H1 (cell line): ENCODE data around the gene RAD51B. TPM values are rescaled to one million over a fixed set of nuclear protein-coding genes. Genes with fewer than 3 reads are reported as not detected.

Source experiments
- CTCF ChIA-PET: fragments of 300-600 bp; sonication (Branson Sonifier 250); formaldehyde crosslinking; loops from one replicate; lab custom pipeline; 2021; ENCODE audit not compliant: partially characterized antibody; lab: Charles Lee
- POLR2A ChIA-PET: fragments of 300-600 bp; sonication (Branson Sonifier 250); formaldehyde crosslinking; loops from one replicate; lab custom pipeline; 2021; ENCODE audit warnings: inconsistent platforms; ENCODE audit not compliant: partially characterized antibody; lab: Charles Lee
- DNase-seq, 2 experiments: peaks; one replicate each; pipeline versions ENCODE4 v3.0.0 to v3.0.0-alpha.2; 2010 to 2022; ENCODE audit warnings: low spot score in 2 of 2, low read depth in 1 of 2, mixed read lengths in 1 of 2
- FAIRE-seq: peaks from 2 replicates; lab custom pipeline; 2011; peaks lifted over from hg19 to GRCh38; lab: Jason Lieb, UNC
- H2AFZ ChIP-seq: 2 replicates; pipeline ENCODE4 v1.8.1; 2012; ENCODE audit warnings: low read length, inconsistent platforms
- H2AK5ac ChIP-seq: 2 replicates; pipeline ENCODE4 v1.6.1; 2013; ENCODE audit warnings: low read depth, low read length
- H2BK120ac ChIP-seq: replicated peaks from 2 replicates; pipeline ENCODE3; 2013; ENCODE audit warnings: low read depth, low read length, inconsistent platforms
- H2BK12ac ChIP-seq: 2 replicates; pipeline ENCODE4 v1.6.1; 2013; ENCODE audit warnings: low read depth, low read length
- H2BK15ac ChIP-seq: 2 replicates; pipeline ENCODE4 v1.6.1; 2013; ENCODE audit warnings: low read length
- H2BK20ac ChIP-seq: 2 replicates; pipeline ENCODE4 v1.6.1; 2013; ENCODE audit warnings: low read length
- H2BK5ac ChIP-seq: 2 replicates; pipeline ENCODE4 v1.6.1; 2013; ENCODE audit warnings: low read depth, low read length
- H3K14ac ChIP-seq: 2 replicates; pipeline ENCODE4 v1.6.1; 2013; ENCODE audit warnings: inconsistent platforms; ENCODE audit not compliant: insufficient read length
- H3K18ac ChIP-seq: 2 replicates; pipeline ENCODE4 v1.6.1; 2013; ENCODE audit warnings: low read length; ENCODE audit errors: extremely low read depth
- H3K23ac ChIP-seq: 2 replicates; pipeline ENCODE4 v1.6.1; 2013; ENCODE audit warnings: inconsistent platforms; ENCODE audit not compliant: insufficient read length
- H3K23me2 ChIP-seq: 2 replicates; pipeline ENCODE4 v1.6.1; 2013; ENCODE audit warnings: low read depth, low read length
- H3K27ac ChIP-seq: 2 replicates; pipeline ENCODE4 v1.6.1; 2011; ENCODE audit warnings: low read depth, low read length, inconsistent platforms
- H3K27me3 ChIP-seq, 4 experiments: replicated peaks in 1 of 4; 1 replicate in 1 of 4; 2 replicates in 3 of 4; pipeline versions ENCODE4 v1.6.1 to v1.8.1; 2011 to 2013; ENCODE audit warnings: low read length in 3 of 4, mild to moderate bottlenecking in 3 of 4, inconsistent platforms in 2 of 4, mixed read lengths in 2 of 4, moderate library complexity in 1 of 4; ENCODE audit not compliant: control insufficient read depth in 3 of 4, insufficient read depth in 3 of 4; ENCODE audit errors: extremely low read depth in 1 of 4
- H3K36me3 ChIP-seq, 4 experiments: 2 replicates each; pipeline versions ENCODE4 v1.6.1 to v1.8.1; 2011 to 2013; ENCODE audit warnings: mild to moderate bottlenecking in 4 of 4, low read length in 3 of 4, moderate library complexity in 2 of 4, control low read depth in 1 of 4, inconsistent platforms in 1 of 4; ENCODE audit not compliant: insufficient read depth in 4 of 4, control insufficient read depth in 2 of 4
- H3K4ac ChIP-seq: replicated peaks from 2 replicates; pipeline ENCODE3; 2013; ENCODE audit warnings: low read length, low read depth, mixed read lengths, inconsistent platforms; ENCODE audit not compliant: insufficient read length
- H3K4me1 ChIP-seq, 4 experiments: replicated peaks in 1 of 4; 1 replicate in 1 of 4; 2 replicates in 3 of 4; pipeline versions ENCODE4 v1.6.1 to v1.8.1; 2011 to 2013; ENCODE audit warnings: low read length in 3 of 4, inconsistent platforms in 2 of 4, mixed read lengths in 1 of 4; ENCODE audit not compliant: insufficient read depth in 4 of 4, control insufficient read depth in 3 of 4
- H3K4me2 ChIP-seq, 2 experiments: 2 replicates each; pipeline versions ENCODE4 v1.6.1 to v1.8.1; 2011 to 2013; ENCODE audit warnings: low read depth in 2 of 2, low read length in 2 of 2, control low read depth in 1 of 2, inconsistent platforms in 1 of 2, mild to moderate bottlenecking in 1 of 2; ENCODE audit not compliant: insufficient read depth in 1 of 2
- H3K4me3 ChIP-seq, 4 experiments: fragments of 200-600, 300-600 bp in 1 of 4; sonication (generic), shearing (Covaris generic), sonication (Bioruptor Twin) in 1 of 4; 2 replicates each; pipeline versions ENCODE4 v1.5.1 to v1.8.1; 2011 to 2016; ENCODE audit warnings: low read length in 4 of 4, low read depth in 3 of 4, control low read depth in 2 of 4, inconsistent platforms in 2 of 4, mild to moderate bottlenecking in 2 of 4, mixed read lengths in 1 of 4, moderate library complexity in 1 of 4; ENCODE audit not compliant: insufficient read depth in 2 of 4; ENCODE audit errors: extremely low read depth in 1 of 4
- H3K56ac ChIP-seq: replicated peaks from 2 replicates; pipeline ENCODE3; 2013; ENCODE audit warnings: low read depth, mild to moderate bottlenecking, mixed read lengths, low read length, inconsistent platforms; ENCODE audit not compliant: insufficient read length
- H3K79me1 ChIP-seq: 2 replicates; pipeline ENCODE4 v1.6.1; 2013; ENCODE audit warnings: low read depth, low read length, control low read depth
- H3K79me2 ChIP-seq, 2 experiments: 2 replicates each; pipeline versions ENCODE4 v1.6.1 to v1.8.1; 2012 to 2013; ENCODE audit warnings: low read length in 2 of 2, mild to moderate bottlenecking in 2 of 2, inconsistent platforms in 1 of 2; ENCODE audit not compliant: insufficient read depth in 2 of 2, control insufficient read depth in 1 of 2
- H3K9ac ChIP-seq, 4 experiments: replicated peaks in 1 of 4; 1 replicate in 1 of 4; 2 replicates in 3 of 4; pipeline versions ENCODE4 v1.6.1 to v1.8.1; 2011 to 2013; ENCODE audit warnings: low read depth in 3 of 4, low read length in 3 of 4, control low read depth in 2 of 4, mild to moderate bottlenecking in 2 of 4, moderate library complexity in 2 of 4, inconsistent platforms in 1 of 4; ENCODE audit errors: extremely low read depth in 1 of 4
- H3K9me3 ChIP-seq, 2 experiments: 2 replicates each; pipeline versions ENCODE4 v1.6.1 to v1.8.1; 2012 to 2013; ENCODE audit warnings: mild to moderate bottlenecking in 2 of 2, moderate library complexity in 2 of 2, control low read depth in 1 of 2, inconsistent platforms in 1 of 2, low read depth in 1 of 2, low read length in 1 of 2, mixed read lengths in 1 of 2; ENCODE audit not compliant: insufficient read depth in 2 of 2
- H4K20me1 ChIP-seq, 2 experiments: replicated peaks in 1 of 2; 2 replicates each; pipeline versions ENCODE3 to v1.8.1; 2011 to 2013; ENCODE audit warnings: inconsistent platforms in 2 of 2, low read length in 2 of 2, mild to moderate bottlenecking in 1 of 2; ENCODE audit not compliant: insufficient read depth in 2 of 2, control insufficient read depth in 1 of 2
- H4K5ac ChIP-seq: 2 replicates; pipeline ENCODE4 v1.6.1; 2013; ENCODE audit warnings: low read length, low read depth, mixed read lengths, inconsistent platforms; ENCODE audit not compliant: insufficient read length
- H4K8ac ChIP-seq: 2 replicates; pipeline ENCODE4 v1.8.0; 2013; ENCODE audit warnings: mild to moderate bottlenecking, moderate library complexity, low read length, inconsistent platforms; ENCODE audit not compliant: insufficient read depth; ENCODE audit errors: extremely low read depth
- H4K91ac ChIP-seq: replicated peaks from 2 replicates; pipeline ENCODE3; 2013; ENCODE audit warnings: low read length, mixed read lengths, inconsistent platforms; ENCODE audit not compliant: insufficient read length
- BRCA1 ChIP-seq: IDR thresholded peaks from 2 replicates; pipeline ENCODE4 v1.6.1; 2012; ENCODE audit warnings: low read depth, low read length, improper control_type of control experiment
- CBX5 ChIP-seq: fragments of 300-800, 300-1000 bp; sonication (generic); IDR thresholded peaks from 2 replicates; pipeline ENCODE4 v1.7.1; 2016; ENCODE audit warnings: antibody characterized with exemption, low read length, low read depth
- CHD2 ChIP-seq: IDR thresholded peaks from 2 replicates; pipeline ENCODE4 v1.6.1; 2012; ENCODE audit warnings: low read length, improper control_type of control experiment
- CTBP2 ChIP-seq: IDR thresholded peaks from 2 replicates; pipeline ENCODE4 v1.7.0; 2011; ENCODE audit warnings: borderline replicate concordance, mild to moderate bottlenecking, moderate library complexity, mixed read lengths, low read length; ENCODE audit not compliant: insufficient read depth, insufficient read length
- JUND ChIP-seq: IDR thresholded peaks from 2 replicates; pipeline ENCODE4 v1.6.1; 2011; ENCODE audit warnings: mild to moderate bottlenecking, improper control_type of control experiment, low read length
- KDM1A ChIP-seq: fragments of 200-600, 300-600 bp; sonication (generic); IDR thresholded peaks from 2 replicates; pipeline ENCODE4 v1.7.1; 2016; ENCODE audit warnings: mild to moderate bottlenecking, low read length, borderline replicate concordance
- KDM4A ChIP-seq: IDR thresholded peaks from one replicate; pipeline ENCODE4 v1.7.1; 2012; ENCODE audit warnings: low read depth, mild to moderate bottlenecking, moderate library complexity, low read length, inconsistent platforms; ENCODE audit not compliant: severe bottlenecking
- NANOG ChIP-seq: IDR thresholded peaks from 2 replicates; pipeline ENCODE4 v1.6.1; 2011; ENCODE audit warnings: low read length, low read depth, mild to moderate bottlenecking, inconsistent platforms; ENCODE audit not compliant: insufficient read depth, poor library complexity, severe bottlenecking
- SP1 ChIP-seq: IDR thresholded peaks from 2 replicates; pipeline ENCODE4 v1.6.1; 2011; ENCODE audit warnings: low read depth, low read length
- SRF ChIP-seq: IDR thresholded peaks from 2 replicates; pipeline ENCODE4 v1.6.1; 2011; ENCODE audit warnings: mild to moderate bottlenecking, low read depth, low read length, moderate library complexity
- TAF1 ChIP-seq: IDR thresholded peaks from 2 replicates; pipeline ENCODE4 v1.6.1; 2011; ENCODE audit warnings: mild to moderate bottlenecking, low read depth, low read length
- WGBS, 2 experiments: shearing (Covaris generic) in 1 of 2; methylation state at CpG; one replicate each; pipeline versions ENCODE4 v1.1.6 to v1.1.7; 2013 to 2015; ENCODE audit warnings: low lambda C conversion rate in 2 of 2, mixed read lengths in 2 of 2, inconsistent platforms in 1 of 2, low coverage in 1 of 2, missing lambda C conversion rate in 1 of 2; ENCODE audit not compliant: insufficient replicate concordance in 2 of 2, insufficient coverage in 1 of 2, insufficient read length in 1 of 2; ENCODE audit errors: extremely low coverage in 1 of 2, missing lambda C conversion rate in 1 of 2; 5-methylcytosine and 5-hydroxymethylcytosine counted together
- polyA plus RNA-seq, 7 experiments: library from polyadenylated mRNA; depleted of rRNA in 3 of 7; stranded (reverse) in 5 of 7; unstranded in 2 of 7; fragments of >200 nt in 5 of 7; fragments of 200-250 nt in 2 of 7; gene quantifications; 1 replicate in 5 of 7; 2 replicates in 1 of 7; 4 replicates in 1 of 7; pipeline versions ENCODE4 v1.2.1 to v1.2.3, GENCODE V29; 2011 to 2013; ENCODE audit warnings: missing spikeins in 2 of 7, mixed read lengths in 2 of 7
- total RNA-seq: library from RNA; stranded (reverse); fragmentation: NEBNext Ultra II Directional; extraction: Animal tissue kit (Norgen Biotek cat#: 25700); gene quantifications from 2 replicates; pipeline ENCODE4 v1.2.1, GENCODE V29; 2021

Gene RAD51B
- total and polyA plus RNA-seq, 2 of the 8 experiments (the other 6 are each of a cell fraction or from before 2014, with no cell fraction given) = 3.9 to 14.9 TPM

GRCh38 chr14:68301219-68301618, 481.6 kb downstream of the RAD51B start:
- H4K20me1 ChIP-seq = no peaks in the 10 kb centered on the region
- no peak overlapping the region for H2BK20ac ChIP-seq
- H3K27ac ChIP-seq = no peak overlapping the region
- H2BK12ac ChIP-seq = no peak overlapping the region
- no peak overlapping the region for H4K8ac ChIP-seq
- no peak overlapping the region for H4K91ac ChIP-seq
- no peak overlapping the region for H3K14ac ChIP-seq
- H3K23me2 ChIP-seq = no peaks in the 10 kb centered on the region
- no peak overlapping the region for H3K18ac ChIP-seq
- H3K23ac ChIP-seq = no peak overlapping the region
- H3K4me2 ChIP-seq = no peak overlapping the region
- no peak for DNase-seq
- H4K5ac ChIP-seq = no peak overlapping the region
- H3K79me2 ChIP-seq = no peaks in the 10 kb centered on the region
- H2BK120ac ChIP-seq = no peak overlapping the region
- no peak overlapping the region for H2AFZ ChIP-seq
- H3K79me1 ChIP-seq = no peaks in the 10 kb centered on the region
- H3K9me3 ChIP-seq = peaks cover 5 to 10% of the 10 kb centered on the region in 2 experiments; a peak in 3 of 4 replicates
- TF ChIP-seq SRF (no peak), CHD2 (no peak), TAF1 (no peak), SP1 (no peak), CTBP2 (no peak), CBX5 (no peak), BRCA1 (no peak), KDM4A (no peak), NANOG (no peak), JUND (no peak), KDM1A (no peak)
- no peaks in the 10 kb centered on the region for H3K27me3 ChIP-seq
- no peak overlapping the region for H3K9ac ChIP-seq
- H3K4ac ChIP-seq = no peak overlapping the region
- H3K4me3 ChIP-seq = no peak overlapping the region
- 100% methylated on average over 1 of the region's 1 CpG; no CpG with 5 or more reads in 1 of the 2 experiments for WGBS, 2 experiments
- ChIA-PET CTCF (interaction anchor here (0.6 to 1.4 kb wide), 3 partner anchors 9 to 51 kb away, joined by 3 to 4 read pairs (median 3); no protein-coding TSS in a partner anchor), POLR2A (no interaction called here)
- peaks cover 0 to 2% (median 0%) of the 10 kb centered on the region in 4 experiments; a peak in 1 of 8 replicates for H3K36me3 ChIP-seq
- no peak overlapping the region for H3K56ac ChIP-seq
- peaks cover 0 to 8% (median 2%) of the 10 kb centered on the region in 4 experiments; a peak in 2 of 7 replicates for H3K4me1 ChIP-seq
- H2BK15ac ChIP-seq = no peak overlapping the region
- no peak for FAIRE-seq
- H2AK5ac ChIP-seq = no peak overlapping the region
- no peak overlapping the region for H2BK5ac ChIP-seq
